Gastroesophageal sphincter (tissue), 3 donors: Measurements from ENCODE around the gene ONECUT2.

ENCODE experiments used
- CTCF ChIP-seq, 4 experiments: fragments of 200-600 bp in 2 of 4; fragments of 450-650 bp in 2 of 4; sonication (generic) in 1 of 4; IDR thresholded peaks; one replicate each; pipeline ENCODE4 v1.5.1; 2017 to 2019; ENCODE audit warnings: antibody characterized with exemption in 4 of 4, mild to moderate bottlenecking in 2 of 4, moderate library complexity in 2 of 4
- POLR2A ChIP-seq, 2 donors: fragments of 450-650 bp; IDR thresholded peaks; one replicate each; pipeline ENCODE4 v1.6.1; 2017; ENCODE audit warnings: antibody characterized with exemption in 2 of 2, mild to moderate bottlenecking in 2 of 2, moderate library complexity in 1 of 2
- POLR2AphosphoS5 ChIP-seq: sonication (generic); formaldehyde crosslinking; IDR thresholded peaks from one replicate; pipeline ENCODE4 v1.6.1; 2017; ENCODE audit warnings: antibody characterized with exemption

- TF ChIP-seq CTCF (IDR thresholded peaks at IDR 0.05), result no peak
- no peak for TF ChIP-seq POLR2AphosphoS5
- TF ChIP-seq POLR2A (IDR thresholded peaks at IDR 0.05), result no peak
These were observed 92.5 kb downstream of the ONECUT2 start for GRCh38 chr18:57527556-57528229.
